ENCODE results near the gene PRTG.

DNA sequence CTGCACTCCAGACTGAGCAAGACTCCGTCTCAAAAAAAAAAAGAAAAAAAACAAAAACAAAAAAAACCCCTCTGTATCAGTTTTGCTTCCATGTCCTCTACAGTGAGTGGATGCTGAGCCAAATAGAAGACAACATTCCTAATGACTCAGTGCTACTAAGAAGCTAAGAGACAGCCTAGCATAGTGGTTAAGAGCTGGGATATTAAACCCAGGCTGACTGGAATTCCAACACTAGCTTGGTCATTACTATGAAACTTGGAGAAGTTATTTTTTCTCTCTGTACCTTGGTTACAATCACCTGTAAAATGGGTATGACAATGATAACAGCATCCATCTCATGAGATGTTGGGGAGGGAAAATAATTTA lies 93.9 kb downstream of the PRTG start:
- TF ChIP-seq, protein P1, sequence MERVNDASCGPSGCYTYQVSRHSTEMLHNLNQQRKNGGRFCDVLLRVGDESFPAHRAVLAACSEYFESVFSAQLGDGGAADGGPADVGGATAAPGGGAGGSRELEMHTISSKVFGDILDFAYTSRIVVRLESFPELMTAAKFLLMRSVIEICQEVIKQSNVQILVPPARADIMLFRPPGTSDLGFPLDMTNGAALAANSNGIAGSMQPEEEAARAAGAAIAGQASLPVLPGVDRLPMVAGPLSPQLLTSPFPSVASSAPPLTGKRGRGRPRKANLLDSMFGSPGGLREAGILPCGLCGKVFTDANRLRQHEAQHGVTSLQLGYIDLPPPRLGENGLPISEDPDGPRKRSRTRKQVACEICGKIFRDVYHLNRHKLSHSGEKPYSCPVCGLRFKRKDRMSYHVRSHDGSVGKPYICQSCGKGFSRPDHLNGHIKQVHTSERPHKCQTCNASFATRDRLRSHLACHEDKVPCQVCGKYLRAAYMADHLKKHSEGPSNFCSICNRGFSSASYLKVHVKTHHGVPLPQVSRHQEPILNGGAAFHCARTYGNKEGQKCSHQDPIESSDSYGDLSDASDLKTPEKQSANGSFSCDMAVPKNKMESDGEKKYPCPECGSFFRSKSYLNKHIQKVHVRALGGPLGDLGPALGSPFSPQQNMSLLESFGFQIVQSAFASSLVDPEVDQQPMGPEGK (CRISPR knock-in tag; IDR thresholded peaks at IDR 0.05; ENCODE audit: borderline replicate concordance): no peak
- TF ChIP-seq ISL1 (CRISPR knock-in tag; IDR thresholded peaks at IDR 0.05): no peak
- no peak for TF ChIP-seq TCF4 (CRISPR knock-in tag; IDR thresholded peaks at IDR 0.05; ENCODE audit: borderline replicate concordance)
- no peak for TF ChIP-seq CSDC2 (CRISPR knock-in tag; IDR thresholded peaks at IDR 0.05)
- no peak for TF ChIP-seq PPARA (CRISPR knock-in tag; IDR thresholded peaks at IDR 0.05; ENCODE audit: borderline replicate concordance)
- no peak for TF ChIP-seq SNAI2 (CRISPR knock-in tag; IDR thresholded peaks at IDR 0.05)
- TF ChIP-seq TOX (CRISPR knock-in tag; IDR thresholded peaks at IDR 0.05; ENCODE audit: borderline replicate concordance): no peak
- TF ChIP-seq ZFP30 (CRISPR knock-in tag; IDR thresholded peaks at IDR 0.05): no peak
- TF ChIP-seq RARB (CRISPR knock-in tag; IDR thresholded peaks at IDR 0.05): no peak
- no peak for TF ChIP-seq BACH2 (CRISPR knock-in tag; IDR thresholded peaks at IDR 0.05; ENCODE audit: borderline replicate concordance)
- TF ChIP-seq, protein P2, sequence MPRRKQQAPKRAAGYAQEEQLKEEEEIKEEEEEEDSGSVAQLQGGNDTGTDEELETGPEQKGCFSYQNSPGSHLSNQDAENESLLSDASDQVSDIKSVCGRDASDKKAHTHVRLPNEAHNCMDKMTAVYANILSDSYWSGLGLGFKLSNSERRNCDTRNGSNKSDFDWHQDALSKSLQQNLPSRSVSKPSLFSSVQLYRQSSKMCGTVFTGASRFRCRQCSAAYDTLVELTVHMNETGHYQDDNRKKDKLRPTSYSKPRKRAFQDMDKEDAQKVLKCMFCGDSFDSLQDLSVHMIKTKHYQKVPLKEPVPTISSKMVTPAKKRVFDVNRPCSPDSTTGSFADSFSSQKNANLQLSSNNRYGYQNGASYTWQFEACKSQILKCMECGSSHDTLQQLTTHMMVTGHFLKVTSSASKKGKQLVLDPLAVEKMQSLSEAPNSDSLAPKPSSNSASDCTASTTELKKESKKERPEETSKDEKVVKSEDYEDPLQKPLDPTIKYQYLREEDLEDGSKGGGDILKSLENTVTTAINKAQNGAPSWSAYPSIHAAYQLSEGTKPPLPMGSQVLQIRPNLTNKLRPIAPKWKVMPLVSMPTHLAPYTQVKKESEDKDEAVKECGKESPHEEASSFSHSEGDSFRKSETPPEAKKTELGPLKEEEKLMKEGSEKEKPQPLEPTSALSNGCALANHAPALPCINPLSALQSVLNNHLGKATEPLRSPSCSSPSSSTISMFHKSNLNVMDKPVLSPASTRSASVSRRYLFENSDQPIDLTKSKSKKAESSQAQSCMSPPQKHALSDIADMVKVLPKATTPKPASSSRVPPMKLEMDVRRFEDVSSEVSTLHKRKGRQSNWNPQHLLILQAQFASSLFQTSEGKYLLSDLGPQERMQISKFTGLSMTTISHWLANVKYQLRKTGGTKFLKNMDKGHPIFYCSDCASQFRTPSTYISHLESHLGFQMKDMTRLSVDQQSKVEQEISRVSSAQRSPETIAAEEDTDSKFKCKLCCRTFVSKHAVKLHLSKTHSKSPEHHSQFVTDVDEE (CRISPR knock-in tag; IDR thresholded peaks at IDR 0.05): no peak
- no peak for TF ChIP-seq OSR1 (CRISPR knock-in tag; IDR thresholded peaks at IDR 0.05)
- TF ChIP-seq, protein P3, sequence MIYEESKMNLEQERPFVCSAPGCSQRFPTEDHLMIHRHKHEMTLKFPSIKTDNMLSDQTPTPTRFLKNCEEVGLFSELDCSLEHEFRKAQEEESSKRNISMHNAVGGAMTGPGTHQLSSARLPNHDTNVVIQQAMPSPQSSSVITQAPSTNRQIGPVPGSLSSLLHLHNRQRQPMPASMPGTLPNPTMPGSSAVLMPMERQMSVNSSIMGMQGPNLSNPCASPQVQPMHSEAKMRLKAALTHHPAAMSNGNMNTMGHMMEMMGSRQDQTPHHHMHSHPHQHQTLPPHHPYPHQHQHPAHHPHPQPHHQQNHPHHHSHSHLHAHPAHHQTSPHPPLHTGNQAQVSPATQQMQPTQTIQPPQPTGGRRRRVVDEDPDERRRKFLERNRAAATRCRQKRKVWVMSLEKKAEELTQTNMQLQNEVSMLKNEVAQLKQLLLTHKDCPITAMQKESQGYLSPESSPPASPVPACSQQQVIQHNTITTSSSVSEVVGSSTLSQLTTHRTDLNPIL (CRISPR knock-in tag; IDR thresholded peaks at IDR 0.05; ENCODE audit: low read depth): no peak
